HG03460 (cell line): ENCODE results near the gene SUGCT.
A peak's percentile ranks its signal among the peaks of the same experiment; 100 is the strongest.
"Not testable (repeated sequence)": the region's sequence is repeated elsewhere in the genome, so short reads cannot be mapped to it uniquely, and the experiment has no call there.

Experiments
- ATAC-seq: cut with Tn5 transposase; IDR thresholded peaks from one replicate; pipeline ENCODE4 v1.9.1; 2021; ENCODE audit not compliant: unreplicated experiment

SUGCT gene

GRCh38 chr7:40647719-40648118 lies 512.9 kb downstream of the SUGCT start:
- no peak for ATAC-seq

GRCh38 chr7:40649247-40649646 lies 514.4 kb downstream of the SUGCT start:
- no peak for ATAC-seq

GRCh38 chr7:40650903-40651302 lies 516.1 kb downstream of the SUGCT start:
- not testable (repeated sequence) for ATAC-seq

- no peak for ATAC-seq
These were observed 519.4 kb downstream of the SUGCT start for GRCh38 chr7:40654171-40654570.

GRCh38 chr7:40655426-40655825 lies 520.6 kb downstream of the SUGCT start:
- ATAC-seq = no peak

GRCh38 chr7:40656349-40656748 lies 521.5 kb downstream of the SUGCT start:
- no peak for ATAC-seq

GRCh38 chr7:40658729-40659128 lies 523.9 kb downstream of the SUGCT start:
- ATAC-seq = no peak

GRCh38 chr7:40659231-40659630 lies 524.4 kb downstream of the SUGCT start:
- ATAC-seq = no peak

GRCh38 chr7:40673285-40673684 lies 538.5 kb downstream of the SUGCT start:
- no peak for ATAC-seq

- ATAC-seq = no peak
These were observed 539.5 kb downstream of the SUGCT start for GRCh38 chr7:40674316-40674715.

GRCh38 chr7:40675741-40676140 lies 540.9 kb downstream of the SUGCT start:
- no peak for ATAC-seq

- ATAC-seq = no peak
These were observed 541.4 kb downstream of the SUGCT start for GRCh38 chr7:40676221-40676620.

GRCh38 chr7:40680657-40681056 lies 545.9 kb downstream of the SUGCT start:
- ATAC-seq = peak; percentile 88

GRCh38 chr7:40682696-40683095 lies 547.9 kb downstream of the SUGCT start:
- ATAC-seq = no peak

- ATAC-seq = no peak
These were observed 559.4 kb downstream of the SUGCT start for GRCh38 chr7:40694026-40694809.

GRCh38 chr7:40694991-40695390 lies 560.2 kb downstream of the SUGCT start:
- no peak for ATAC-seq

GRCh38 chr7:40697653-40698052 lies 562.8 kb downstream of the SUGCT start:
- ATAC-seq = no peak

GRCh38 chr7:40698214-40698920 lies 563.6 kb downstream of the SUGCT start:
- no peak for ATAC-seq

- no peak for ATAC-seq
These were observed 564.1 kb downstream of the SUGCT start for GRCh38 chr7:40698921-40699260.

GRCh38 chr7:40700653-40701421 lies 566.0 kb downstream of the SUGCT start:
- no peak for ATAC-seq

- no peak for ATAC-seq
These were observed 567.2 kb downstream of the SUGCT start for GRCh38 chr7:40701836-40702551.
